ENCODE measurements around the gene AP2A2. TPM values are rescaled to one million over a fixed set of nuclear protein-coding genes. Genes with fewer than 3 reads are reported as not detected.

Gene AP2A2
- total RNA-seq, 1 experiment from 2014 or later = 123 TPM

- DNase-seq (ENCODE audit: low read depth, low spot score) (no peak), ATAC-seq (no peak)
- no peak for TF ChIP-seq POLR2AphosphoS5 (IDR thresholded peaks at IDR 0.05; ENCODE audit: low read depth, low read length)
- TF ChIP-seq SIN3A (IDR thresholded peaks at IDR 0.05; ENCODE audit: borderline replicate concordance, insufficient read depth, low read depth, low read length) = no peak
- no peak for TF ChIP-seq TCF7L2 (IDR thresholded peaks at IDR 0.05; ENCODE audit: low read depth, low read length)
- TF ChIP-seq REST (IDR thresholded peaks at IDR 0.05; ENCODE audit: insufficient read depth in 1 of 2, low read depth in 2 of 2, low read length in 1 of 2) = no peak
- no peak for TF ChIP-seq CTCF (IDR thresholded peaks at IDR 0.05)
- intact Hi-C loops (cut with micrococcal nuclease; ENCODE audit: unreplicated experiment) (no loop called here), in situ Hi-C loops (cut with HindIII; ENCODE audit: low pct_unique_long_range_greater_than_20kb, low sequenced_read_pairs) (no loop called here)
- H3K36me3 ChIP-seq (ENCODE audit: control insufficient read depth, insufficient read depth, low read length) = peaks cover 16% of the 10 kb centered on the region
- H3K4me3 ChIP-seq (ENCODE audit: low read depth in 2 of 2, low read length in 2 of 2) = no peak overlapping the region
- BruUV-seq (replicated peaks) = no TSS peak
- H3K9me3 ChIP-seq (ENCODE audit: control insufficient read depth, insufficient read depth, low read depth, low read length) = no peaks in the 10 kb centered on the region
- CTCF ChIA-PET = interaction anchor here (1.0 kb wide), 1 partner anchor 51 kb away, joined by 6 read pairs; no protein-coding TSS in a partner anchor
- POLR2A ChIA-PET = no interaction called here
- no peak overlapping the region for H3K27ac ChIP-seq (ENCODE audit: low read length)
- no peaks in the 10 kb centered on the region for H3K4me1 ChIP-seq (ENCODE audit: control insufficient read depth, insufficient read depth, low read length)
- H3K27me3 ChIP-seq (ENCODE audit: control insufficient read depth, insufficient read depth, low read length) = no peaks in the 10 kb centered on the region
Observed at GRCh38 chr11:980438-981357, 55.0 kb downstream of the AP2A2 start.

GRCh38 chr11:981764-982163 lies 56.1 kb downstream of the AP2A2 start:
- Histone ChIP-seq H3K4me3 (ENCODE audit: low read depth in 2 of 2, low read length in 2 of 2) (no peak overlapping the region), H3K36me3 (ENCODE audit: control insufficient read depth, insufficient read depth, low read length) (peaks cover 17% of the 10 kb centered on the region), H3K4me1 (ENCODE audit: control insufficient read depth, insufficient read depth, low read length) (no peaks in the 10 kb centered on the region), H3K27me3 (ENCODE audit: control insufficient read depth, insufficient read depth, low read length) (no peaks in the 10 kb centered on the region), H3K27ac (ENCODE audit: low read length) (no peak overlapping the region), H3K9me3 (ENCODE audit: control insufficient read depth, insufficient read depth, low read depth, low read length) (no peaks in the 10 kb centered on the region)
- CTCF ChIA-PET = interaction anchor here (1.0 kb wide), 1 partner anchor 52 kb away, joined by 6 read pairs; no protein-coding TSS in a partner anchor
- TF ChIP-seq TCF7L2 (IDR thresholded peaks at IDR 0.05; ENCODE audit: low read depth, low read length) (no peak), POLR2AphosphoS5 (IDR thresholded peaks at IDR 0.05; ENCODE audit: low read depth, low read length) (no peak), REST (IDR thresholded peaks at IDR 0.05; ENCODE audit: insufficient read depth in 1 of 2, low read depth in 2 of 2, low read length in 1 of 2) (no peak), SIN3A (IDR thresholded peaks at IDR 0.05; ENCODE audit: borderline replicate concordance, insufficient read depth, low read depth, low read length) (no peak), CTCF (IDR thresholded peaks at IDR 0.05) (no peak)
- intact Hi-C loops (cut with micrococcal nuclease; ENCODE audit: unreplicated experiment) (no loop called here), in situ Hi-C loops (cut with HindIII; ENCODE audit: low pct_unique_long_range_greater_than_20kb, low sequenced_read_pairs) (no loop called here)
- ATAC-seq (no peak), DNase-seq (ENCODE audit: low read depth, low spot score) (no peak)
- BruUV-seq (replicated peaks) = no TSS peak
- POLR2A ChIA-PET = no interaction called here
